Measurements from ENCODE around the gene ARPC5.
A peak's percentile ranks its signal among the peaks of the same experiment; 100 is the strongest.

Gene ARPC5

DNA sequence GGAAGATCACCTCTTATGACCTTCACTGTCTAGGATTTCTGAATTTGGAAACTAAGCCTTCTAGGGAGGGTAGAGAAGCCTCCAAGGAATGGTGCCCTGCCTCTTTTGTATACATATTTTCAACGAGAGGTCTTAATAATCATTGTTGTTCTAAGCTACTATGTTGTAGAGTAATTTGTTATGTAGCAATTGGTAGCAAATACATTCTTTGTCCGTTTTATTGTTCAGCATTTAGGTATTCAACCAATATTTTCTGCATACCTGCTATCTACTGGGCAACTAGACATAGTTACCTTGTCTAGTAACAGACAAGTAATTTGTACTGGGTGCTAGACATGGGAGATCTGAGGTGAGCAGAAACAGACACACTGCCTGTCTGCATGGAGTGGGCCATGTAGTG lies 24.6 kb downstream of the ARPC5 start:
- no peak for DNase-seq (ENCODE audit: low read depth in 2 of 2)

DNA sequence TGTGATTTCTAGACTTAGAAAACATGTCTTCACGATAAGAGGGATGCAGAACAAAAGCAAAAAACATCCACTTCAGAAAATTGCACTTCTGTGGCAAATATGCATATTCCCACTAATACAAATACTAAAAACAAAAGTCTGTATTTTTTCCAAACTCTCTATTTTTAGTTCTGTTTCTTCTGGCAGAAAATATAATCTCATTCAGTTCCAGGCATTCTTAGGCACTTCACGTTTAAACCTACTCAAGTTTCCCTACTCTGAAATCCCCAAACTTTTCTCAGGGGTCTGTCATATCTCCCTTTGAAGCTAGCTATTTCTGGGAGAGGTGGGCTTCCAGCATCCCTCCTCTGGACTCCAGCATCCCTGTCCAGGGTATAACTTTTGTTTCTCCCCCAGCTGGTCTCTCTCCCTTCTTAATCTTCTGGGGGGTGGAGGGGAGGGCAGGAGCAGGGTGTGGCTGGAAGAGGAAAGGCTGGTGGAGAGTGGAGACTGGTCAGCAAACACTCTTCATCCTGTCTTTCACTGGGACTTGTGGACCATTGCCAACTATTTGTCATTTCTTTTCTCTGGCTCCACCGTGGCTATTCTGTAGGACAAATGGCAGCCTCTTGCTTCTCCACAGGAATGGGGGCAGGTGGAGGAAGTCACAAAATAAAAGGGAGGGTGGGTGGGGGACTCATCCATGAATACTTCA lies 25.7 kb downstream of the ARPC5 start:
- DNase-seq (ENCODE audit: low read depth in 2 of 2) = no peak

- DNase-seq (ENCODE audit: low read depth in 2 of 2) = peak; percentile 53 to 56
These were observed 26.3 kb downstream of the ARPC5 start for GRCh38 chr1:183609313-183609712.

DNA sequence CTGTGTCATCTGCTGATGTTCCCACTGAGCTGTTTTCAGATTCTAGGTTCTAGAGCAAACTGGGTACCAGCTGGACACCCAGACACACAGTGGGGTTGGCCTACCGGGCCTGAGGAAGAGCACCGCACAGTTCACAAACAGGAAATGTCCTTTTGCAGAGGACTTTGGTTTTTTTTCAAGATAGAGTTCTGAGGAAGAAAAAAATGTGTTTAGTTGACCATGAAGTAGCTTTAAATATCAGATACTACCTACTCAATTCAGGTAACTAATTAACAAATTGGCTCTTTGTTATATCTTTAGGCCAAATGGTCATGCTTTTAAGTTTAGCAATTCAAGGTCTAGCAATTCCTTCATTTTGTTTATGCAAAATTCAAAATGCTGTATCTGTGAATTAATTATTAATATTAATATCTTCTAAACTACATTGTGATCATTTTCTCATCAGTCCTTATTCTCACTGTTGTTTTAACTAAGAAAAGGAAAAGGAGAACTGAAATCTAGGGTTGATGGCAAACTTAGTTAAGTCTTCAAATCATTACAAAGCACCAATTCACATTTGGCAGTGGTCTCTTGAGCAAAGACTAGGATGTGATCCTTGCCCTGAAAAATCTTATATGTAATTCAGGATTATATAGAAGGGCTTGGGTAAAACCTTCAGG lies 28.1 kb downstream of the ARPC5 start:
- no peak for DNase-seq (ENCODE audit: low read depth in 2 of 2)

DNA sequence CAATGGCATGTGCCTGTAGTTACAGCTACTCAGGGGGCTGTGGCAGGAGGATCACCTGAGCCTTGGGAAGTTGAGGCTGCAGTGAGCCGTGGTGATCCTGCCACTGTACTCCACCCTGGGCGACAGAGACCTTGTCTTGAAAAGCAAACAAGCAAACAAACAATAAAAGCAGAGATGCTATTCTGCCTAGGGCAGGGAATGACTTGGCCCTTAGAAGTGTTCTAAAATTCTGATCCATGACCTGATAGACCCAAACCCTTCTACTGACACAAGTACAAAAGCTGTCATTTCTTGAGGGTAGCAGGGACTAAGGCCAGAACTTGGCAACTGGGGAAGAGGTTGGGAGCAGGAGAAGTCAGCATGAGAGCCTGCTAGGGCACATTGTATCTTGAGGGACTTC lies 29.7 kb downstream of the ARPC5 start:
- no peak for DNase-seq (ENCODE audit: low read depth in 2 of 2)

DNA sequence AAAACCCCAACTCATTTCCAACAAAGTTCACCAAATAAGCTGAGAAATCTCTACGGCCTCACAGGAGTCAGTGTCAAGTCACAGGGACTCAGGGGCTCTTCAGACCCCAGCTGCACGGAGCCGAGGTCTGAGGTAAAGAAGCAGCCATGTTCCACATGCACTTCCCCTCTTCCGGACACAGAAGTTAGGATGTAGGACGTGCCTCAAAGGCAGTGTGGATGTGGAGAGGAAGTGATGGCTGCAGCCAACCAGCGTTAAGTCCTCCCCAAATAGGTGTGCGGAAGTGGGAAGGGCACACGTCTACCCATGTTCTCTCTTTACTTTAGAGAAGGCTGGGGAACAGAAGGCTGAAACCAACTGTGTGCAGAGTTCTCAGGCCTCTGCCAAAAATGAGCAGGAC lies 30.8 kb downstream of the ARPC5 start:
- no peak for DNase-seq (ENCODE audit: low read depth in 2 of 2)

- peak; percentile 73 to 81 for DNase-seq (ENCODE audit: low read depth in 2 of 2)
These were observed 31.4 kb downstream of the ARPC5 start for GRCh38 chr1:183604038-183604808.

DNA sequence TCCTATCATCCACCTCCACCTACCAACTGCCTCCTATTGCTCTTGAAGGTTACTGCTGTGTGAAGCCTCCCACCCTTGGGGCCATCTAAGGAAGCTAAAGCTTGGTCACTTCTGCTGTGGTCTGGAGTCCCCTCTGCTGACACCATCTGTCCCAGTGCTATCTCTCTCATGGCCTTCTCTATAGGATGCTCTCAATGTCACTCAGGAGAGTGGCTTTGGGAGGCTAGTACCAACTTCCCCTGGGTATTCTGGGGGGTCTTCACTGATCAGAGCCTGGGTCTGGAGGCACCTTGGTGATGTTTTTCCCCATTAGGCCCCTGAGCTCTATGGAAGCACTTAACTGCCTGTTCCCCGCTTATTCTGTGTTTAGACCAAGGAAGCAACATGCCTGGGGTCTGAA lies 33.1 kb downstream of the ARPC5 start:
- DNase-seq (ENCODE audit: low read depth in 2 of 2) = no peak

DNA sequence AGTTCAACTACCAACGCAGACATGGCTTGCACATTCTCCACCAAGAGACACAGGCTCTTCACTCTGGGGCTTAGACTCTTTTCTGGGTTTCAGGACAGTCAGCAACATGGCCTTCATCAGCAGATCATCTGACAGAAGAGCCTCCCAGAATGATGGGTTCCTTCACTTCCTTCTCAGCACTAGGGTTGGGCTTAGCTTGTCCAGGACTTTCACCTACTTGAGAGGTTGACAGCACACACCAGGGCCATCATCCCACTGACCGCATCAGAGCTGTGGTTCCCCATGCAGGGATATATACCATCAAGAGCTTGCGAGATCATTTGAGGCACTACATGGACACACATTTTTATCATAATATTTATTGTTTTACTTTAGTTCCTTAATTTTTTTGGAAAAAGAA lies 34.9 kb downstream of the ARPC5 start:
- DNase-seq (ENCODE audit: low read depth in 2 of 2) = no peak

- DNase-seq (ENCODE audit: low read depth in 2 of 2) = no peak
These were observed 35.4 kb downstream of the ARPC5 start for GRCh38 chr1:183600136-183600535.

DNA sequence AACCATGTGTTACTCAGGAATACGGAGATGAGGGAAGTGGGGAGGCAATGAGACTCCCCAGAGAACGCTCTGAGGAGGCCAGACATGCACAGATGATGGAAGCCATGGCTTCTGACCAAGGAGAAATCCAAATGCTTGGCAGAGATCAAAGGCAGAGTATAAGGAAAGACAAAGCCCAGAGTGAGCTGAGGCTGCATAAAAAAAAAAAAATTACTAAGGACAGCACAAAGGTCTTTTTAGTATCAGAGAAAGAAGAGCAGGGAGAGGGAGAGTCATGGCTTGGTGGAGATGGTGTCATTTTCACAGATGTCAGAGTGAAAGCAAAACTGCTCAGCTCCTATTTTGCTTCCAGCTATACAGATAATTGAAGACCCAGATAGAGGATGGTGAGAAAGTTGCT lies 37.2 kb downstream of the ARPC5 start:
- DNase-seq (ENCODE audit: low read depth in 2 of 2) = no peak

DNA sequence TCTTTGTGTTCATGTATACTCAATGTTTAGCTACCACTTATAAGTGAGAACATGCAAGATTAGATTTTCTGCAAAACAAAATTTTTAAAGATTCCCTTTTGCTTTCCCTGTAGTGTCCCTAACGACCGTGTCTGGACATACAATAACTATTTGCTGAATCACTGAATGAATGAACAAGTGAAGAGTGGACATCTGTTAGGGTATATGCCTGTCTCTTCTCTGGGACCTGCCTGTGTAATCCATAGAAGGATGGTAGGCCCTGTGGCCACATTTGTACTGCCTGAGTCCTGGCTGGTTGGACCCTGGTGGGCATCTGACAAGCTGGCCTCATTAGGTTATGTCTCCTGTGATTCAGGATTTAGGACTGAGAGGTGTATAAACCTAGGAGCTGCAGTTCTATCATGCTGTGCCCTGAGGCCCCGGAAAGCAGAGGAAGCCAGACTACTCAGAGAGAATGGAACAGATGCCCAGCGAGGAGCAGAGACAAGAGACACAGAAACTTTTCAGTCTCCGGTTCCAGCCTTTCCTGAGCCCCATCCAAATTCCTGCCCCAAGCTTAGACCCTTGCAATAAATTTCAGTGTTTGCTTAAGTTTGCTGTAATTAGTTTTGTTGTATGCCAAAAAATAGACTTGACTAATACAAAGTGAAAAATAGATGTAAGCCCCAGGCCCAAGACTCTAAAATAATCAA lies 37.8 kb downstream of the ARPC5 start:
- DNase-seq (ENCODE audit: low read depth in 2 of 2) = no peak

DNA sequence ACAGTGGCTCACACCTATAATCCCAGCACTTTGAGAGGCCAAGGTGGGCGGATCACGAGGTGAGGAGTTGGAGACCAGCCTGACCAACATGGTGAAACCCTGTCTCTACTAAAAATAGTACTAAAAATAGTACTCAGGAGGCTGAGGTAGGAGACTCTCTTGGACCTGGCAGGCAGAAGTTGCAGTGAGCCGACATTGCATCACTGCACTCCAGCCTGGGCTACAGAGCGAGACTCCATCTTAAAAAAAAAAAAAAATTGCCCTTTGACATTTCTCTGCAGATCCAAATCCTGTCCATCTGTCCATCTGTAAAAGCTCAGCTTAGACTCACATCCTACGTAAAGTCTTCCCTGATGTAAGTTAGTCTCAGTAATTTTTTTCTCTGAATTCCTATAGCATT lies 39.1 kb downstream of the ARPC5 start:
- DNase-seq (ENCODE audit: low read depth in 2 of 2) = no peak

DNA sequence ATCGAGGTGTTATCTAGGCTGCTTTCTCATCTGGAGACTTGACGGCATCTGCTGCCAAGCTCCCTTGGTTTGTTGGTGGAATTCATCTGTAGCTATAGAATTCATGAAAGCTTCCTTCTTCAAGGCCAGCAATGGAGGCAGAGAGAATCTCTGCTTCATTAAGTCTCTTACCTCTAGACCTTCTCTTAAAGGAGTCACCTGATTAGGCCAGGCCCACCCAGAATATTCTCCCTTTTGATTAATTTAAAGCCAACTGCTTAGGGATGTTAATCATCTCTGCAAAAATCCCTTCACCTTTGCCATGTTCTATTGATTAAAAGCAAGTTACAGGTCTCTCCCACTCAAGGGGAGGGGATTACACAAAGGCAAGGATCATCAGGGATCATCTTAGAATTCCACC lies 40.0 kb downstream of the ARPC5 start:
- DNase-seq (ENCODE audit: low read depth in 2 of 2) = no peak

DNA sequence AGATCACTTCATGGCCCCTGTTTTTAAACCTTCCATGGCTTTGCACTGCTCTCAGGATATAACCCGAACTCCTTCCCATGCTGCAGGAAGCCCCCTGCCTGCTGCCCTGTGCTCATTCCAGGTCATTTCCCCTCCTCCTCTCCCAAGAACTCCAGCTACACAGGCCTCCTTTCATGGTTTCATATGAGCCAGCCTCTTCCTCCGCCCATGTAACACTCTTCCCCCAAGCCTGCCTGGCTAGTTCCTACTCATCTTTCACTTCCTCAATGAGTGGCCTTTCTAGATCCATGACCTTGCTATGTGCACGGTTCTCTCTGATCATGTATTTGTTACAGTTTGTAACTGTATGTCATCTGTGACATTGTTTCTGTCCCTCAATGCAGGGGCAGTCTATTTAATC lies 42.2 kb downstream of the ARPC5 start:
- DNase-seq (ENCODE audit: low read depth in 2 of 2) = no peak

DNA sequence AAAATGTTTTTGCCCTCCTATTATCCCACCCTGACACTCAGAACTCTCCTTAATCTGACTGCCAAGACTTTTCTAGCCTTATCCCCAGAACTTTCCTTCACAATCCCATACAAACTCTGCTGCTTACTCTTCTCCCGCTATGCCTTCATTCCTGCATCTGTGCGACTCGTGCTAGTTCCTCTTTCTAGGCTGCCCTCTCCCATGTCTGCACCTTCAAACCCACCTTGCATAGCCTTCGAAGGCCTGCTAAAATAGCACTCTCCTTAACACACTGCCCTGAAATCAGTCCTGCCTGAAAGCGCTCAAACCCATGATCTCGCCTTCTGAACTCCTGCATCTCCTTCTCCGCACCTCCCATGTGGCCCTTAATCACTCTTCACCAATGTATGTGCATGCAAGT lies 42.9 kb downstream of the ARPC5 start:
- DNase-seq (ENCODE audit: low read depth in 2 of 2) = no peak

GRCh38 chr1:183590244-183591191 lies 45.1 kb downstream of the ARPC5 start, which contains the start of gene NCF2:
NCF2 (minus strand) TSS chr1:183590459; CDS start chr1:183590329, 130 bp downstream.
- DNase-seq (ENCODE audit: low read depth in 2 of 2) = no peak

GRCh38 chr1:183589874-183590243 lies 45.7 kb downstream of the ARPC5 start:
- no peak for DNase-seq (ENCODE audit: low read depth in 2 of 2)

DNA sequence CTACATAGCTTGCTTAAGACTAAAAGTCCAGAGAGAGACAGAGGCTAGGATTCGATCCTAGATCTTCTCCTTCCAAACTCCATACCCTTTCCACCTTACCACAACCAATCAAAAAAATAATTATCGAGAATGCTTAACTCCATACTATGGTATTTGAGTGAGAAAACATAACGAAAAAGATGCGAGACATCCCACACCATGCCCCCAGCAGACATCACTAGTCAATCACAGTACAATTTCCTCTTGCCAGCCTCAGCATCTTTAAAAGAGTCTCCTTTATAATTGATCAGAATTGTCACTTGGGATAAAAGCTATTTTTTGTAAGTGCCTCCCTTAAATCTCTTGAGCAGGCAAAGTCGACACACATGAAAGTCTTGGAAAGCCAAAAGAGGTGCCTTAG lies 46.2 kb downstream of the ARPC5 start:
- no peak for DNase-seq (ENCODE audit: low read depth in 2 of 2)

- no peak for DNase-seq (ENCODE audit: low read depth in 2 of 2)
These were observed 46.8 kb downstream of the ARPC5 start for GRCh38 chr1:183588827-183589226.

GRCh38 chr1:183586926-183587325 lies 48.7 kb downstream of the ARPC5 start:
- DNase-seq (ENCODE audit: low read depth in 2 of 2) = no peak

Measured in fibroblast of skin of left quadriceps (primary cell).